Measurements from ENCODE around the gene HPGD.

The HPGD gene

GRCh38 chr4:174549721-174550120 is 27.4 kb upstream of the HPGD start:
- no peaks in the 10 kb centered on the region for H3K36me3 ChIP-seq (ENCODE audit: insufficient read depth, low read length)
- H3K4me1 ChIP-seq (ENCODE audit: insufficient read depth, low read length, severe bottlenecking) = no peaks in the 10 kb centered on the region
- no peak overlapping the region for H3K9ac ChIP-seq (ENCODE audit: low read length)
- H3K9me2 ChIP-seq (ENCODE audit: low read depth, low read length) = no peaks in the 10 kb centered on the region
- no peak overlapping the region for H3K4me2 ChIP-seq (ENCODE audit: low read length)
- H3F3A ChIP-seq (ENCODE audit: insufficient read depth, low read length) = no peaks in the 10 kb centered on the region
- H3K27ac ChIP-seq (ENCODE audit: low read depth, low read length, poor library complexity, severe bottlenecking) = no peak overlapping the region
- no peak overlapping the region for H3K4me3 ChIP-seq (ENCODE audit: low read depth, low read length, poor library complexity, severe bottlenecking)
- H3K79me2 ChIP-seq (ENCODE audit: insufficient read depth, low read length) = no peaks in the 10 kb centered on the region
- no peaks in the 10 kb centered on the region for H3K27me3 ChIP-seq (ENCODE audit: insufficient read depth, low read length)
- H2AFZ ChIP-seq (ENCODE audit: low read length) = no peak overlapping the region
- TF ChIP-seq EZH2 (IDR thresholded peaks at IDR 0.05; ENCODE audit: borderline replicate concordance, low read length) (no peak), CTCF (IDR thresholded peaks at IDR 0.05; ENCODE audit: low read length) (no peak)
- no peaks in the 10 kb centered on the region; the same call in 1 of the 2 replicates for H3K9me3 ChIP-seq (ENCODE audit: low read length)
- H4K20me1 ChIP-seq (ENCODE audit: insufficient read depth, low read length) = no peaks in the 10 kb centered on the region

GRCh38 chr4:174545268-174545667 is 23.0 kb upstream of the HPGD start:
- no peaks in the 10 kb centered on the region; the same call in 1 of the 2 replicates for H3K9me3 ChIP-seq (ENCODE audit: low read length)
- H3K4me3 ChIP-seq (ENCODE audit: low read depth, low read length, poor library complexity, severe bottlenecking) = no peak overlapping the region
- H3K9me2 ChIP-seq (ENCODE audit: low read depth, low read length) = no peaks in the 10 kb centered on the region
- no peaks in the 10 kb centered on the region for H3K27me3 ChIP-seq (ENCODE audit: insufficient read depth, low read length)
- no peak overlapping the region for H3K9ac ChIP-seq (ENCODE audit: low read length)
- no peaks in the 10 kb centered on the region for H3F3A ChIP-seq (ENCODE audit: insufficient read depth, low read length)
- H3K27ac ChIP-seq (ENCODE audit: low read depth, low read length, poor library complexity, severe bottlenecking) = no peak overlapping the region
- no peaks in the 10 kb centered on the region for H3K4me1 ChIP-seq (ENCODE audit: insufficient read depth, low read length, severe bottlenecking)
- no peak overlapping the region for H3K4me2 ChIP-seq (ENCODE audit: low read length)
- H4K20me1 ChIP-seq (ENCODE audit: insufficient read depth, low read length) = no peaks in the 10 kb centered on the region
- H3K79me2 ChIP-seq (ENCODE audit: insufficient read depth, low read length) = no peaks in the 10 kb centered on the region
- no peak overlapping the region for H2AFZ ChIP-seq (ENCODE audit: low read length)
- TF ChIP-seq EZH2 (IDR thresholded peaks at IDR 0.05; ENCODE audit: borderline replicate concordance, low read length) = no peak
- TF ChIP-seq CTCF (IDR thresholded peaks at IDR 0.05; ENCODE audit: low read length) = no peak
- no peaks in the 10 kb centered on the region for H3K36me3 ChIP-seq (ENCODE audit: insufficient read depth, low read length)

GRCh38 chr4:174544496-174544895 is 22.2 kb upstream of the HPGD start:
- Histone ChIP-seq H3K9ac (ENCODE audit: low read length) (no peak overlapping the region), H3K36me3 (ENCODE audit: insufficient read depth, low read length) (no peaks in the 10 kb centered on the region), H3K4me2 (ENCODE audit: low read length) (no peak overlapping the region)

More at GRCh38 chr4:174544496-174544895, 22.2 kb upstream of the HPGD start:
- H3F3A ChIP-seq (ENCODE audit: insufficient read depth, low read length) = no peaks in the 10 kb centered on the region
- H2AFZ ChIP-seq (ENCODE audit: low read length) = no peak overlapping the region
- no peaks in the 10 kb centered on the region for H4K20me1 ChIP-seq (ENCODE audit: insufficient read depth, low read length)
- TF ChIP-seq CTCF (IDR thresholded peaks at IDR 0.05; ENCODE audit: low read length) (no peak), EZH2 (IDR thresholded peaks at IDR 0.05; ENCODE audit: borderline replicate concordance, low read length) (no peak)
- H3K9me3 ChIP-seq (ENCODE audit: low read length) = no peaks in the 10 kb centered on the region; the same call in 1 of the 2 replicates
- no peaks in the 10 kb centered on the region for H3K27me3 ChIP-seq (ENCODE audit: insufficient read depth, low read length)
- no peaks in the 10 kb centered on the region for H3K79me2 ChIP-seq (ENCODE audit: insufficient read depth, low read length)
- no peak overlapping the region for H3K27ac ChIP-seq (ENCODE audit: low read depth, low read length, poor library complexity, severe bottlenecking)
- no peaks in the 10 kb centered on the region for H3K4me1 ChIP-seq (ENCODE audit: insufficient read depth, low read length, severe bottlenecking)
- H3K4me3 ChIP-seq (ENCODE audit: low read depth, low read length, poor library complexity, severe bottlenecking) = no peak overlapping the region
- no peaks in the 10 kb centered on the region for H3K9me2 ChIP-seq (ENCODE audit: low read depth, low read length)
